ENCODE data around the gene ADAMTSL3.

ADAMTSL3 gene

DNA sequence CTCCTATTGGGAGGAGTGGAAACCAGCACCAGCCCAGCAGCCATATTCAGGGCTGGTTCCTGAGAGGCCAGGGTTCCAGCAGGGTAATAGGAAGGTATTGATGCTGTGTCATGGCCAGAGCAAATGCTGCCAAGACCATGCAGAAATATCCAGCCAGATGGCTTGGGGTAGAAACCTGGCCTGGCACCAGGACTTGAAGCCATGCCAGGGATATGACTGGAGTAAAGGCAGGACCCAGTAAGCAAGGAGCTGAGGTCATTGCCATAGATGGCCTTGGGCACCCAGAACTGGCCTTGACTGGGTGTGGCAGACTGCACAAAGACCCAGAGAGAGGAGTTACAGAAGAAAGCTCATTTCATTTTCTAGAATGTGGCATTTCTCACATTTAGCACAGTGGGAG lies 324.1 kb downstream of the ADAMTSL3 start:
- no peak overlapping the region for H3K9ac ChIP-seq (ENCODE audit: low read length)
- H3F3A ChIP-seq (ENCODE audit: insufficient read depth): no peaks in the 10 kb centered on the region
- no peak overlapping the region for H3K27ac ChIP-seq (ENCODE audit: low read depth, low read length)
- no peaks in the 10 kb centered on the region for H3K79me2 ChIP-seq (ENCODE audit: insufficient read depth, low read length)
- no peaks in the 10 kb centered on the region for H3K36me3 ChIP-seq (ENCODE audit: low read length)
- peaks cover 11% of the 10 kb centered on the region; the same call in 1 of the 2 replicates for H3K9me3 ChIP-seq (ENCODE audit: insufficient read depth, low read length)
- no peak overlapping the region for H3K4me3 ChIP-seq (ENCODE audit: insufficient read depth, low read length, poor library complexity, severe bottlenecking)
- no peaks in the 10 kb centered on the region for H4K20me1 ChIP-seq (ENCODE audit: low read depth, low read length)
- H3K27me3 ChIP-seq (ENCODE audit: low read length): no peaks in the 10 kb centered on the region
- H3K4me2 ChIP-seq (ENCODE audit: low read depth, low read length, poor library complexity, severe bottlenecking): no peak overlapping the region
- H3K9me2 ChIP-seq (replicated peaks; ENCODE audit: insufficient read depth, low read length): no peaks in the 10 kb centered on the region
- TF ChIP-seq, protein P1, sequence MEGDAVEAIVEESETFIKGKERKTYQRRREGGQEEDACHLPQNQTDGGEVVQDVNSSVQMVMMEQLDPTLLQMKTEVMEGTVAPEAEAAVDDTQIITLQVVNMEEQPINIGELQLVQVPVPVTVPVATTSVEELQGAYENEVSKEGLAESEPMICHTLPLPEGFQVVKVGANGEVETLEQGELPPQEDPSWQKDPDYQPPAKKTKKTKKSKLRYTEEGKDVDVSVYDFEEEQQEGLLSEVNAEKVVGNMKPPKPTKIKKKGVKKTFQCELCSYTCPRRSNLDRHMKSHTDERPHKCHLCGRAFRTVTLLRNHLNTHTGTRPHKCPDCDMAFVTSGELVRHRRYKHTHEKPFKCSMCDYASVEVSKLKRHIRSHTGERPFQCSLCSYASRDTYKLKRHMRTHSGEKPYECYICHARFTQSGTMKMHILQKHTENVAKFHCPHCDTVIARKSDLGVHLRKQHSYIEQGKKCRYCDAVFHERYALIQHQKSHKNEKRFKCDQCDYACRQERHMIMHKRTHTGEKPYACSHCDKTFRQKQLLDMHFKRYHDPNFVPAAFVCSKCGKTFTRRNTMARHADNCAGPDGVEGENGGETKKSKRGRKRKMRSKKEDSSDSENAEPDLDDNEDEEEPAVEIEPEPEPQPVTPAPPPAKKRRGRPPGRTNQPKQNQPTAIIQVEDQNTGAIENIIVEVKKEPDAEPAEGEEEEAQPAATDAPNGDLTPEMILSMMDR (IDR thresholded peaks at IDR 0.05; ENCODE audit: insufficient read depth, low read length, poor library complexity, severe bottlenecking): no peak
- TF ChIP-seq EZH2phosphoT487 (conservative IDR thresholded peaks at IDR 0.05; ENCODE audit: low read length): no peak
- H2AFZ ChIP-seq (ENCODE audit: low read depth, low read length, severe bottlenecking): no peak overlapping the region

GRCh38 chr15:83978588-83978987 lies 324.7 kb downstream of the ADAMTSL3 start:
- no peaks in the 10 kb centered on the region for H3F3A ChIP-seq (ENCODE audit: insufficient read depth)
- H3K9me3 ChIP-seq (ENCODE audit: insufficient read depth, low read length): peaks cover 11% of the 10 kb centered on the region; the same call in 1 of the 2 replicates
- no peaks in the 10 kb centered on the region for H4K20me1 ChIP-seq (ENCODE audit: low read depth, low read length)
- H3K9ac ChIP-seq (ENCODE audit: low read length): no peak overlapping the region
- no peak overlapping the region for H2AFZ ChIP-seq (ENCODE audit: low read depth, low read length, severe bottlenecking)
- H3K4me2 ChIP-seq (ENCODE audit: low read depth, low read length, poor library complexity, severe bottlenecking): no peak overlapping the region
- H3K9me2 ChIP-seq (replicated peaks; ENCODE audit: insufficient read depth, low read length): no peaks in the 10 kb centered on the region
- no peaks in the 10 kb centered on the region for H3K79me2 ChIP-seq (ENCODE audit: insufficient read depth, low read length)
- TF ChIP-seq, protein P1 (IDR thresholded peaks at IDR 0.05; ENCODE audit: insufficient read depth, low read length, poor library complexity, severe bottlenecking): no peak
- TF ChIP-seq EZH2phosphoT487 (conservative IDR thresholded peaks at IDR 0.05; ENCODE audit: low read length): no peak
- no peaks in the 10 kb centered on the region for H3K27me3 ChIP-seq (ENCODE audit: low read length)
- H3K36me3 ChIP-seq (ENCODE audit: low read length): no peaks in the 10 kb centered on the region
- H3K27ac ChIP-seq (ENCODE audit: low read depth, low read length): no peak overlapping the region
- no peak overlapping the region for H3K4me3 ChIP-seq (ENCODE audit: insufficient read depth, low read length, poor library complexity, severe bottlenecking)

DNA sequence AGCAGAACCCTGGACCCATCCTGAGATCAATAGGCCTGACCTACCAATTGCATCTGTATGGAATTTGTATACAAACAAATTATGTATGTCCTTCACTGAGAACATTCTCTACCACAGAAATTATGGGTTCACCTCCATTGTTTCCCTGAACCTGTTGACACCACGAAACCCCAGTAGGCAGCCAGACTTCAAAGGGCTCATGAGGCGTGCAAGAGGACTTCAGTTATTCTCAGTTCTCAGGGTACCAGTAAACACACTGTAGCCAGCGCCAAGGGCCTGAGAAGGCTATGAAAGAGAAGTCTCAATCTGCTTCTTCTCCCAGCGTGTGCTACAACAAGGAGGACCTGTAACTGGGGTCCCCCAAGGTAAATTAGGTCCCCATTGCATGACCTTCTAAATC lies 326.7 kb downstream of the ADAMTSL3 start:
- H3K27me3 ChIP-seq (ENCODE audit: low read length): no peaks in the 10 kb centered on the region
- H3K27ac ChIP-seq (ENCODE audit: low read depth, low read length): no peak overlapping the region
- H3K9me3 ChIP-seq (ENCODE audit: insufficient read depth, low read length): peaks cover 11% of the 10 kb centered on the region; the same call in 1 of the 2 replicates
- TF ChIP-seq, protein P1 (IDR thresholded peaks at IDR 0.05; ENCODE audit: insufficient read depth, low read length, poor library complexity, severe bottlenecking): no peak
- TF ChIP-seq EZH2phosphoT487 (conservative IDR thresholded peaks at IDR 0.05; ENCODE audit: low read length): no peak
- no peaks in the 10 kb centered on the region for H3K79me2 ChIP-seq (ENCODE audit: insufficient read depth, low read length)
- no peak overlapping the region for H3K4me2 ChIP-seq (ENCODE audit: low read depth, low read length, poor library complexity, severe bottlenecking)
- H4K20me1 ChIP-seq (ENCODE audit: low read depth, low read length): no peaks in the 10 kb centered on the region
- H3K4me3 ChIP-seq (ENCODE audit: insufficient read depth, low read length, poor library complexity, severe bottlenecking): no peak overlapping the region
- no peak overlapping the region for H3K9ac ChIP-seq (ENCODE audit: low read length)
- H3K9me2 ChIP-seq (replicated peaks; ENCODE audit: insufficient read depth, low read length): no peaks in the 10 kb centered on the region
- H2AFZ ChIP-seq (ENCODE audit: low read depth, low read length, severe bottlenecking): no peak overlapping the region
- no peaks in the 10 kb centered on the region for H3K36me3 ChIP-seq (ENCODE audit: low read length)
- H3F3A ChIP-seq (ENCODE audit: insufficient read depth): no peaks in the 10 kb centered on the region

All from SU-DHL-6 (cell line).